Measurements from ENCODE around the gene HOXB2.

The HOXB2 gene

DNA sequence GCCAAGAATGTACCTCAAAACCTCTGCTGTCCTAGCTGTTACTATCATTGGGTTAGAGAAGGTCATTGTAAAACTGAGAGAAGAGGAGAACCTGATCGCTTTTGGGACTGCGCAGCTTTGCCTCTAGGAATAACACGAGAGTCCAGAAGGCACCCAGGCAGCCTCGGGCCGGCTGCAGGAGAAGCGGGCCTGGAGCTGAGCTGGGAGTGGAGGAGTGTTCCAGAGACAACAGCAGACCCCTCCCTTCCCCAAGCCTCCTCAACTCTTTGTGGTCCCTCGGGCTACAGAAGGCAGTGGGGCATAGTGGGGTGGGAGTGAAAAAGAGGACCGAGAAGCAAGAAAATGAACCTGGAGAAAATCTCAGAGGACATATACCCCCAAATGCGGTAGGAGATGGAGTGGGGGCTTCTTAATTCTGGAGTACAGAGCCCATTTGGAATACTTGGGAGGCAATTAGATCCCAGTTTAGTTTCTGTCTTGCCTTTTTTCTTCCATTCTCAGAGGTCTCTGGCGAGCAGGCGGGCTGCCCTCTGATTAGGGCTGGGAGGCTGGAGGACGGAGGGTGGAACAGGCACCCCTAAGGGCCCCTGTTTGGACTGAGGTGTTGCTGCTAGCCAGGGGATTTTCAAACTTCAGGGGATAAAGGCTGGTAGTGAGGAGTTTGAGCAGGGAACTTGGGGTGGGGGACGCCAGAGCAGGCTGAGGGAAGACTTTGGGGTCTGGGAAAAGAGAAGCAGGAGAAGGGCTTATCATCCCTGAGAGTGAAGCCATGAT, 13.3 kb upstream of the HOXB2 start:
- H3K23ac ChIP-seq (ENCODE audit: low read length) = no peak overlapping the region
- no peak overlapping the region for H3K9ac ChIP-seq (ENCODE audit: low read length)
- peaks cover 9% of the 10 kb centered on the region for H3K79me1 ChIP-seq (ENCODE audit: low read length)
- H3K27ac ChIP-seq (ENCODE audit: low read depth, low read length) = no peak overlapping the region
- H4K91ac ChIP-seq (ENCODE audit: low read depth, low read length) = no peak overlapping the region
- peaks cover 14 to 15% of the 10 kb centered on the region in 2 experiments for H3K4me1 ChIP-seq (ENCODE audit: control insufficient read depth in 1 of 2, insufficient read depth in 2 of 2, low read length in 2 of 2)
- peaks cover 0 to 2% of the 10 kb centered on the region in 2 experiments for H3K36me3 ChIP-seq (ENCODE audit: control insufficient read depth in 1 of 2, insufficient read depth in 2 of 2, low read length in 2 of 2)
- H4K12ac ChIP-seq (ENCODE audit: low read depth, low read length) = no peak overlapping the region
- DNase-seq = no peak
- H4K8ac ChIP-seq (ENCODE audit: low read depth, low read length) = no peak overlapping the region
- peaks cover 2% of the 10 kb centered on the region for H3K27me3 ChIP-seq (ENCODE audit: insufficient read depth, low read length)
- H2BK12ac ChIP-seq (ENCODE audit: low read length) = no peak overlapping the region
- H3K79me2 ChIP-seq (ENCODE audit: control insufficient read depth, insufficient read depth, low read length, poor library complexity) = peaks cover 8% of the 10 kb centered on the region
- no peak overlapping the region for H3K4me3 ChIP-seq (ENCODE audit: low read depth, low read length)
- H3K4ac ChIP-seq (ENCODE audit: low read depth, low read length) = no peak overlapping the region
- H2BK5ac ChIP-seq (ENCODE audit: low read depth, low read length, poor library complexity) = no peak overlapping the region
- WGBS (ENCODE audit: extremely low coverage, insufficient coverage, insufficient read length) = no CpG with 5 or more reads among the region's 13 CpGs
- no peak overlapping the region for H3K4me2 ChIP-seq (ENCODE audit: low read length)
- no peak overlapping the region for H3K14ac ChIP-seq (ENCODE audit: low read length)
- H2AFZ ChIP-seq (ENCODE audit: insufficient read depth, low read length, poor library complexity) = no peak overlapping the region
- no peak overlapping the region for H3K18ac ChIP-seq (ENCODE audit: low read length)
- H3K9me3 ChIP-seq (ENCODE audit: insufficient read depth, low read depth, low read length) = peaks cover 3% of the 10 kb centered on the region
- H2AK5ac ChIP-seq (ENCODE audit: low read length) = no peak overlapping the region
- no peak overlapping the region for H2BK120ac ChIP-seq (ENCODE audit: insufficient read depth, low read length, poor library complexity)

DNA sequence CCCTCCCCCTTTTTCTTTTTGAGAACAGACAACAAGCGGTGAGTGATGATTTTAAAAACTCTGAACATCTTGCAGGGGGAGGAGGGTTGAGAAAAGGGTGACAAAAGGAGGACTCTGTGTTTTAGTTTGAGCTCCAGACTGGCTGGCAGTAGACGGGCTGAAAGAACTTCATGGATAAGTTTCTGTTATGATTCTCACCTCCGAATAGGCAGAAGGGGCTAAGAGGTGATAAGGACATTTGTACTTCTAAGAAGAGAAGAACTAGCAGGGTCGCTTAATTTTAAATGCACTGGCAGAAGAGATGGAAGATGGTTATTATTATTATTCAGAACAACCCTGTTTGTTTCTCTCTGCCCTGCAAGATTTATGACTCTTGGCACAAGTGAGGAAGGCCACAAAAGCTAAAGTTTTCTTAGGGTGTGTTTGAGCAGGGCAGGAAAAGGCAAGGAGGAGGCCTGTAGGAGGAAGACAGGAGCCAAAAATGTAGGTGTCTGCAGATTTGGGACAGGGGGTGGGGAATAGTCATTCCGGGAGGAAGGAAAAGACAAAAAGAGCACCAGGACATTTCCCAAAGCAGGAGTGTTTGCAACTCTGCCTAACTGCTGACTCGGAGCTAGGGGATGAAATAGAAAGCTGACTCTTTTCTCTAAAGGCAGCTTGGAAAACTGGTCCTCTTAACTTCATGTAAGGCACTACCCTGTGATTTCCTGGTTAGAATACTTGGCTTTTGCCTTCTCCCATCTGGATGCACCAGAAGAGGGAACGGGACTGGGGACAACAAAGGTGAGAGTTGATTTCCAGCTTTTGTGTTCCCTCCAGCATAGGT, 11.9 kb upstream of the HOXB2 start:
- Histone ChIP-seq H2AFZ (ENCODE audit: insufficient read depth, low read length, poor library complexity) (no peak overlapping the region), H3K79me1 (ENCODE audit: low read length) (peaks cover 11% of the 10 kb centered on the region), H3K27ac (ENCODE audit: low read depth, low read length) (no peak overlapping the region), H3K23ac (ENCODE audit: low read length) (no peak overlapping the region), H3K4me3 (ENCODE audit: low read depth, low read length) (no peak overlapping the region), H2AK5ac (ENCODE audit: low read length) (no peak overlapping the region), H3K4me1 (ENCODE audit: control insufficient read depth in 1 of 2, insufficient read depth in 2 of 2, low read length in 2 of 2) (peaks cover 15 to 19% of the 10 kb centered on the region in 2 experiments), H3K79me2 (ENCODE audit: control insufficient read depth, insufficient read depth, low read length, poor library complexity) (peaks cover 8% of the 10 kb centered on the region), H3K27me3 (ENCODE audit: insufficient read depth, low read length) (peaks cover 2% of the 10 kb centered on the region), H2BK12ac (ENCODE audit: low read length) (peak overlapping the region; percentile 54), H4K8ac (ENCODE audit: low read depth, low read length) (no peak overlapping the region), H3K9me3 (ENCODE audit: insufficient read depth, low read depth, low read length) (peaks cover 3% of the 10 kb centered on the region), H3K18ac (ENCODE audit: low read length) (no peak overlapping the region), H3K4me2 (ENCODE audit: low read length) (no peak overlapping the region), H3K14ac (ENCODE audit: low read length) (no peak overlapping the region), H3K4ac (ENCODE audit: low read depth, low read length) (no peak overlapping the region), H2BK120ac (ENCODE audit: insufficient read depth, low read length, poor library complexity) (no peak overlapping the region), H4K91ac (ENCODE audit: low read depth, low read length) (no peak overlapping the region), H3K9ac (ENCODE audit: low read length) (no peak overlapping the region), H3K36me3 (ENCODE audit: control insufficient read depth in 1 of 2, insufficient read depth in 2 of 2, low read length in 2 of 2) (peaks cover 2 to 4% of the 10 kb centered on the region in 2 experiments), H2BK5ac (ENCODE audit: low read depth, low read length, poor library complexity) (no peak overlapping the region), H4K12ac (ENCODE audit: low read depth, low read length) (no peak overlapping the region)
- WGBS (ENCODE audit: extremely low coverage, insufficient coverage, insufficient read length) = no CpG with 5 or more reads among the region's 7 CpGs
- no peak for DNase-seq

DNA sequence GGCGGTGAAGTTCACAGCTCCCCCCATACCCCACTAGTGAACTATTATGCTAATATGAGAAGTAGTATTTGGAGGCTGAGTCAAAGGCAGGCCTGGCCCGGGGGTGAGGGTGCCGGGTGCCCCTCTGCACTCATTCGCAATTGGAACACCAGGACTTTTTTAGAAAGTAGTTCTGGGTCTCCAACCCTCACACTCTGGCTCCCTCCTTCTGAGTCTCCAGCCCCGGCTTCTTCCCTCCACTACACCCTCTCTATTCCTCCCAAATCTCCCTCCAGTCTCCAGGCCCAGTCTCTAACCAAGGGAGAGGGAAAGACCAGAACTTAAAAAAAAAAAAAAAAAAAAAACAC, 11.3 kb upstream of the HOXB2 start:
- no CpG with 5 or more reads among the region's 5 CpGs for WGBS (ENCODE audit: extremely low coverage, insufficient coverage, insufficient read length)

DNA sequence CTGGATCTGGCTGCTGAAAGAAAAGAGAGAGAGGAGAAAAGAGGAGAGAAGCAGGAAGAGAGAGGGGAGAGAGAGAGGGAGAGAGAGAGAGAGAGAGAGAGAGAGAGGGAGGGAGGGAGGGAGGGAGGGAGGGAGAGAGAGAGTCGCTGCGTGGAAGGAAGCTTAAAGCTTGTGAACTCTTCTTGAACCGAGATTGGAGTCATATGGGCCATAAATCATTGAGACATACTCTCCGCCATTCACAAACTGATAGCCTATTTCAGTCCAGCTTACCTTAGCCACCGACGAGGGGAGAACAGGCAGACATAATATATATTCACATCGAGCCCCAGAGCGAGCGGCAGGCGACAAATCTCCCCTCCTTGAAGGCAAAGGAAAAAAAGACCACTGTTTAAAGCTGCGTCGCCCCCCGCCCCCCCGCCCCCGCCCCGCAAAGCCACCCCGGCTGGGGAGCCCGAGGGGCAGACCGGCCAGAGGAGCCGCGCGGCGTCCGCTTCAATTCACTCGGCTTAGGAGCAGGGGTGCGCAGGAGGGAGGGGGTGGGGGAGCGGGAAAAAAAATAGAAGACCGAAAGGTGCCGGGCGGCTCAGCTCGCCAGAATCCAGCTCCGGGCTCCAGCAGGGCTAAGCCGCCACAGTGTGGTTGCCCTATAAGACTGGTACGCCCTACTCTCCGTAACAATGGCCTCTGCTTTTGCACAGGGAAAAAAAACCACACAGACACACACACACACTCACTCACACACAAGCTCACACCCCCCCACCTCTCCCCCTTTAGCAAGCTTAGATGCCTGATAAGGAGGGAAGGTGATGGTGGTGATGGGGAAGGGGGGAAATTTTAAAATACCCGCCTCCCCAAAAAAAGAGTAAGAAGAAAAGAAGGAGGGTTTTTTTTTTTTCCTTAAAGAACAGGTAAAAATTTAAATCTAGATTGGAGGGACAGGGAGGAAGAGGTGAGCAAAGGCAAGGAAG, 10.6 kb upstream of the HOXB2 start:
- Histone ChIP-seq H3K9me3 (ENCODE audit: insufficient read depth, low read depth, low read length) (peaks cover 3% of the 10 kb centered on the region), H2AFZ (ENCODE audit: insufficient read depth, low read length, poor library complexity) (no peak overlapping the region), H3K79me1 (ENCODE audit: low read length) (peaks cover 14% of the 10 kb centered on the region), H3K4me2 (ENCODE audit: low read length) (peak overlapping the region; percentile 88), H3K9ac (ENCODE audit: low read length) (no peak overlapping the region), H3K4me3 (ENCODE audit: low read depth, low read length) (no peak overlapping the region), H2BK5ac (ENCODE audit: low read depth, low read length, poor library complexity) (no peak overlapping the region), H3K18ac (ENCODE audit: low read length) (no peak overlapping the region), H3K27me3 (ENCODE audit: insufficient read depth, low read length) (peaks cover 2% of the 10 kb centered on the region), H2BK120ac (ENCODE audit: insufficient read depth, low read length, poor library complexity) (no peak overlapping the region), H3K4ac (ENCODE audit: low read depth, low read length) (no peak overlapping the region), H3K14ac (ENCODE audit: low read length) (no peak overlapping the region), H4K91ac (ENCODE audit: low read depth, low read length) (peak overlapping the region; percentile 70), H3K23ac (ENCODE audit: low read length) (no peak overlapping the region), H3K79me2 (ENCODE audit: control insufficient read depth, insufficient read depth, low read length, poor library complexity) (peaks cover 8% of the 10 kb centered on the region), H3K4me1 (ENCODE audit: control insufficient read depth in 1 of 2, insufficient read depth in 2 of 2, low read length in 2 of 2) (peaks cover 18 to 22% of the 10 kb centered on the region in 2 experiments), H4K8ac (ENCODE audit: low read depth, low read length) (no peak overlapping the region), H4K12ac (ENCODE audit: low read depth, low read length) (no peak overlapping the region), H2BK12ac (ENCODE audit: low read length) (no peak overlapping the region), H3K27ac (ENCODE audit: low read depth, low read length) (peak overlapping the region; percentile 5), H2AK5ac (ENCODE audit: low read length) (no peak overlapping the region), H3K36me3 (ENCODE audit: control insufficient read depth in 1 of 2, insufficient read depth in 2 of 2, low read length in 2 of 2) (peaks cover 5 to 7% of the 10 kb centered on the region in 2 experiments)
- DNase-seq = no peak
- WGBS (ENCODE audit: extremely low coverage, insufficient coverage, insufficient read length) = no CpG with 5 or more reads among the region's 36 CpGs

More for the DNA sequence above, 11.3 kb upstream of the HOXB2 start:
- peaks cover 3% of the 10 kb centered on the region for H3K9me3 ChIP-seq (ENCODE audit: insufficient read depth, low read depth, low read length)
- no peak overlapping the region for H2AFZ ChIP-seq (ENCODE audit: insufficient read depth, low read length, poor library complexity)
- no peak overlapping the region for H2BK12ac ChIP-seq (ENCODE audit: low read length)
- H3K79me2 ChIP-seq (ENCODE audit: control insufficient read depth, insufficient read depth, low read length, poor library complexity) = peaks cover 8% of the 10 kb centered on the region
- peaks cover 2% of the 10 kb centered on the region for H3K27me3 ChIP-seq (ENCODE audit: insufficient read depth, low read length)
- no peak overlapping the region for H3K4me3 ChIP-seq (ENCODE audit: low read depth, low read length)
- H3K4ac ChIP-seq (ENCODE audit: low read depth, low read length) = no peak overlapping the region
- DNase-seq = no peak
- no peak overlapping the region for H2BK5ac ChIP-seq (ENCODE audit: low read depth, low read length, poor library complexity)
- no peak overlapping the region for H3K27ac ChIP-seq (ENCODE audit: low read depth, low read length)
- H2AK5ac ChIP-seq (ENCODE audit: low read length) = no peak overlapping the region
- H3K9ac ChIP-seq (ENCODE audit: low read length) = no peak overlapping the region
- no peak overlapping the region for H3K18ac ChIP-seq (ENCODE audit: low read length)
- no peak overlapping the region for H3K23ac ChIP-seq (ENCODE audit: low read length)
- H3K14ac ChIP-seq (ENCODE audit: low read length) = no peak overlapping the region
- H4K8ac ChIP-seq (ENCODE audit: low read depth, low read length) = no peak overlapping the region
- H3K36me3 ChIP-seq (ENCODE audit: control insufficient read depth in 1 of 2, insufficient read depth in 2 of 2, low read length in 2 of 2) = peaks cover 2 to 4% of the 10 kb centered on the region in 2 experiments
- peaks cover 11% of the 10 kb centered on the region for H3K79me1 ChIP-seq (ENCODE audit: low read length)
- peaks cover 15 to 19% of the 10 kb centered on the region in 2 experiments for H3K4me1 ChIP-seq (ENCODE audit: control insufficient read depth in 1 of 2, insufficient read depth in 2 of 2, low read length in 2 of 2)
- H4K12ac ChIP-seq (ENCODE audit: low read depth, low read length) = no peak overlapping the region
- H3K4me2 ChIP-seq (ENCODE audit: low read length) = peak overlapping the region; percentile 88
- H4K91ac ChIP-seq (ENCODE audit: low read depth, low read length) = no peak overlapping the region
- H2BK120ac ChIP-seq (ENCODE audit: insufficient read depth, low read length, poor library complexity) = no peak overlapping the region

Data from trophoblast cell (in vitro differentiated cells and primary cell).